ELF-1 (cell line): ENCODE measurements around the gene AKAP13.

ENCODE experiments used
- DNase-seq: peaks from one replicate; pipeline ENCODE4 v3.0.0-alpha.2; 2016; ENCODE audit warnings: low read depth, low spot score

Gene AKAP13

GRCh38 chr15:85388566-85389305, 8.3 kb downstream of the AKAP13 start:
- DNase-seq: no peak

- DNase-seq: no peak
These were observed 8.9 kb downstream of the AKAP13 start for GRCh38 chr15:85389306-85389650.

DNA sequence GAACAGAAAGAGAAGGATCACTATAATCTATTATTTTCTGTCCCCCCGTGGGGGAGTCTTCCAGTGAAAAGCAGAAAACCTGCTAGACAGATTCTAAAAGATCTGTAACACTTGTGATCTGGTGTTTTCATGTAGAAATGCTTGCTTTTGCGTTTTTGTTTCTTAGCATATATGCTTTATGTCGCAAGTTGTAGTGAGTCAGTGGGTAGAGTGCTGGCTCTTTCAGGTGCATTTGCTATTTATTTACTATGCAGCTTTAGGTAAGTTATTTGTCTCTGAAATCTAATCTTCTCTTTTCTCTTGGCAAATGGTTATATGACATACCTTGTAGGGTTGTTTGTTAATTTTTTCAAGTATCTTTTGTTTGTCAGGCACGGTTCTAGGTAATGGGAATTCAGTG, 9.4 kb downstream of the AKAP13 start:
- no peak for DNase-seq

GRCh38 chr15:85393210-85393609, 12.8 kb downstream of the AKAP13 start:
- no peak for DNase-seq

- no peak for DNase-seq
These were observed 14.3 kb downstream of the AKAP13 start for GRCh38 chr15:85394554-85395333.

DNA sequence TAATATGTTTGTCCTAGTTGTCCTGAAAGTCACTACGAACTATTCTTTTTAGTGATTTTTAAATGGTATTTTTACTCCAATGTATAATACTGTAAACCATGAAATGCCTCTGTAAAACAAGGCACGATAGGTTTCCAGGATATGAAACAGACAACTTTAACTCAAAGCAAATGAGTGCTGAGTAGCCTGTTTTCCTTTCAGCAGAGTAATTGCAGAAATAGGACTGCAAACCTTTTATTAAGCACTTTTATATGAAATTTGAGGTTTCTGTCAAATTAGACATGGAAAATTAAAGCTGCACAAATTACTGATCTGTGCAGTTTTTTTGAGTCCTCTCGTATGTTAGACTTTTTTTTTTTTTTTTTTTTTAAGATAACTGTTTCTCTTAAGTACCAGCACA, 16.2 kb downstream of the AKAP13 start:
- no peak for DNase-seq

GRCh38 chr15:85397151-85397550, 16.7 kb downstream of the AKAP13 start:
- no peak for DNase-seq

DNA sequence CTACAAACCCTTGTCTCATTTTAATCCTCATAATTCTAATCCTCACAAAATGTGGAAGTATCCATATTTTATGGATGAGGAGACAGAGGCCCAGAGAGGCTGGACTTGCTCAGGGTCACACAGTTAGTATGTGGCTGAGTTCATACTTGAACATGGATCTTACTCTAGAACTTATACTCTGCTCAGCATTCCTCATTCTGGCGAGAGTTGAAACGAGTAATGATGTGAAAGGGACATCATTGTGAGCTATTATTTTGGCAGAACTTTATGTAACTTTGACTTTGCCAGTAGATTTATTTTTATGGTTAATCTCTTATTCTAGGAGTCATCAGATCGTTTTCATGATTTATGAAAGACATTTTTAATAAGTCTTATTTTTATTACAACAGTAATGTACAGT, 17.5 kb downstream of the AKAP13 start:
- DNase-seq: no peak

DNA sequence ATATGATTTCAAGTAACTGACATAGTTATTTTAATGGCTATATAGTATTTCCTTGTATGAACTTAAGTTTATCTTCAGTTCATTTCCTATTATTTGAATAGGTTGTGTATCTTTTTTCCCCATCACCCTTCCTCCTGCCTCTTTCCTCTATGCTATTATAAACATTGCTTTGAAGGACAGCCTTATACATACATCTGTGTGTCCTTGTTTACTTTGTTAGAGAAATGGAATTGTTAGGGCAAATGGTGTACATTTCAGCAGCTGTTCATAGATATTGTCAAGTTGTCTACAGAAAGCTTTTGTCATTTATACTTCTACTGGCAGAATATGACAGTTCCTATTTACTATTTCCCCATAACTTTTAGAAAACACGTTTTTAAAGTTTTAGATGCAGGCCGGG, 18.4 kb downstream of the AKAP13 start:
- DNase-seq: no peak

DNA sequence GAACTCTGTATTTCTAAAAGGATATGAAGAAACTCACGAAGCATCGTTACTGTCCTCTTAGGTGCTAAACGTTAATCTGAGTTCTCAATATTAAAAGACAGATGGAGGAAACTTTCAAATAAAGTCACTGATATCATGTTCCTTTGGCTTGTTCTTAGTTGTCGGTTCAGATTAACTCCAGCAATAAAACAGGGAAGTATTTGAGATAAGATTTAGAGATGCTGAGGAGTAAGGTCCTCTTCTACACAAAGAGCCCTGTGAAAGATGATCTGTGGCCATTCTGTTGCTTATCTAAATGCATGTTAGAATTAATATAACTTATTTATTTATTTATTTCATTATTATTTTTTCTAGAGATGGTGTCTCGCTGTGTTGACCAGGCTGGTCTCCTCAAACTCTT, 19.2 kb downstream of the AKAP13 start:
- no peak for DNase-seq

DNA sequence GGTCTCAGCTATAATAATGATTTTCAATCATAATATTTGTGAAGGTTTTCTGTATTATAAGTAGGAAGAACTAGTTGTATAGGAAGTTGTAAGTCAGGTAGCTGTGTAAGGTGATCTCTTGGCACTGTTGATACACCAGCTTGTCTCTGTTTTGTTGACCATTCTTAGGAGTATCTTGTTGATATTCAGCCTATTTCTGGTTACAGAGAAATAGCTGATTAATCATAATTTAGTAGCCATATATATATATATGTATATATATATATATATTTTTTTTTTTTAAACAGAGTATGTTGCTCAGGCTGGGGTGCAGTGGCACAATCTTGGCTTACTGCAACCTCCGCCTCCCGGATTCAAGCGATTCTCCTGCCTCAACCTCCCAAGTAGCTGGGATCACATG, 20.2 kb downstream of the AKAP13 start:
- DNase-seq: no peak

GRCh38 chr15:85401108-85401774, 20.8 kb downstream of the AKAP13 start:
- DNase-seq: no peak

DNA sequence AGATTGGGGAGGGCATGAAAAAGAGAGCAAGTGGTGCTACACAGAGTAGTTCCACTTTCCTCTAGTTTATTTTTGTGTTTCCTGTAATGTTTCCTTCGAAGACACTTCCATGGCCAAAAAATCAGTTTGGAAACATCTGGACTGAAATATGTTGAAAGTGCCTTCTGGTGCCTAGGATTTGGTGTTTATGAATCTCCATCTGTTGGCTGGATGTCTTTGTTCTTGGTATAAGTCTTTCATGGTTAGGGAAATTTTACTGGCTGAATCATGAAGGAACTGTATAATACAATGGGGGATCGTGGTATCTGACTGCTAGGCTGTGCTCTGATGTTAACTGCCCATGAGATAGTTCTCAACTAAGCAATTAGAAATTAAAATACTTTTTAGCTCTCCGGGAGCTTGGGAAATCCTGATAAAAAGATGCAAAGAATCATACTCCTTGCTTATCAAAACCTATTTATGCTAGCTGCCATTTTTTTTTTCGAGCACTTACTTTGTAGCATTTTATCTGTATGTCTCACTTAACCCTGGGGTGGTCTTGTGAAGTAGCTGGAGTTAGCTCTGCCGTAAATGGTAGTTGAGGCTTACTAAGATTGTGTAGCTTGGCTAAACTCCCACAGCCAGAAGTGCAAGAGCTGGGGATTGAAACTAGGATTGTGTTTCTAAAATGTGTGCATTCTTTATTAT, 21.9 kb downstream of the AKAP13 start:
- no peak for DNase-seq

DNA sequence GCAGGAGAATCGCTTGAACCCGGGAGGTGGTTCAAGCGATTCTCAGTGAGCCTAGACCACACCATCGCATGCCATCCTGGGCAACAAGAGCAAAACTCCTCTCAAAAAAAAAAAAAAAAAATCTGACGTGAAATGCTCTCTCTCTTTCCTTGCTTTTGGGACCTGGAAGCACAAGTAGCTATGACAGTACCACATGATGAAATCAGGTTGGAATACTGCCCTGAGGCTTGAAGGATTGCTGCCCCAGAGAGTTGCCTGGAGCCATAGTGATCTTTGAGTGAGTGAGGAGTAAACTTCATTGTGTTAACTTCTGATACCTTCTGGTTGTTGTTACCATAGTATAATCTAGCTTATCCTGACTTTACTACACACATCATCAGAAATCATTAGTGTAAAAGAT, 23.3 kb downstream of the AKAP13 start:
- DNase-seq: peak; percentile 37

- DNase-seq: no peak
These were observed 23.9 kb downstream of the AKAP13 start for GRCh38 chr15:85404176-85404917.

DNA sequence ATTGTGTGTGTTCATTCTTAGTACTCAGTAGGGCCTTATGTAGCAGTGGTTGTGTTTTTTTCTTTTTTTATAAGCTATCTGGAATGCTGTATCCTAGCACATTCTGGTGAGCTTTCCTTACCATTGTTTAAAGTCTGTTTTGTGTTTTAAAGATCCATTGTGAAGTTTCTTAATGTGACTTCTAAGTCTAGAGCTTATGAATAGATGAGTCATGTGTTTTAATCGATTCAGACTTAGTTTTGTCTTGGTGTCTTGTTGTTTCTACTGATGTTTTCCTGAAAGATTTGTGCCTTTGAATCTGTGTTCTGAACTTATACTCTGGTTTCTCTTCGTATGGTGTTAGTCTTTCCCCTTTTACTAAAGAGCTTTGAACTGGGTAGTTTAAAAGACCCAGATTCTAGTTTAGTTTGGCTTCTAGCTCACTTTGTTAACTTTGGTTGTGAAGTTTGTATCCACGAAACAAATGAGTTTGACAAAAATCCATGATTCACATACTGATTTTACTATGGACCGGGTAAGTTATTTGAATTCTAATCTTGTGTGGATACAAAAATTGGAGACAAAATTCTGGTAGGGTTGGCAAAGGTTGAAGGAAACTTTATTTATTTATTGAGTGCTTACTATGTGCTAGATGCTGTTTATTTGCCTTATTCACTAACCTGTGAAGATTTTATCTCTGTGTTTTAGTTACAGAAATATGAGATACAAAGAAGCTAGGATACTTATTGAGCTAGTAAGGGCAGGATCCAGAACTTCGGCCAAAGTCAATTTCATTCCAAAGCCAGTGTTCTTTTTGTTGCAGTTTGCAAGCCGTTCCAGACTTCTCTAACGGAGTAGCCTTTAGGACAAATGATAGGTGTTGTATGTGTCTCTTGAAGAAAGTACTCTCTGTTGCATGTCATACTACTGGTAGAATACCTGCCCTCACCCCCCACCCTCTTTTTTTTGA, 24.8 kb downstream of the AKAP13 start:
- no peak for DNase-seq

- DNase-seq: no peak
These were observed 26.5 kb downstream of the AKAP13 start for GRCh38 chr15:85406916-85407315.

GRCh38 chr15:85407421-85408269, 27.2 kb downstream of the AKAP13 start:
- DNase-seq: no peak

DNA sequence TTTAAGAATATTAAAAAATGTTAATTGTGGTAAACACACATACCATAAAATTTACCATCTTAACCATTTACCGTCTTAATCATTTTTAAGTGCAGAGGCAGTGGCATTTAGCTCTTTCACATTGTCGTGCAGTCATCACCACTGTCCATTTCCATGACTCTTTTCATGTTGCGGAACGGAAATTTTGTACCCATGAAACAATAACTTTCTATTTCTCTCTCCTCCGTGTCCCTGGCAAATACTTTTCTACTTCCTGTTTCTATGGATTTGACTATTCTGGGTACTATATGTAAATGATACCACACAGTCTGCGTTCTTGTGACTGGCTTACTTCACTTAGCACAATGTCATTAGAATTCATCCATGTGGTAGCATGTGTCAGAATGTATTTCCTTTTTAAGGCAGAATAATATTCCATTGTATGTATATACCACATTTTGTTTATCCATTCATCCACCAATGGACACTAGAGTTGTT, 27.9 kb downstream of the AKAP13 start:
- DNase-seq: no peak
